A673 (cell line): ENCODE measurements around the gene CAP1. TPM values are rescaled to one million over a fixed set of nuclear protein-coding genes. Genes with fewer than 3 reads are reported as not detected.

Source experiments
- BruUV-seq: library from RNA; stranded (reverse); fragments of 400-500 nt; replicated peaks from 2 replicates; lab custom pipeline; 2021; lab: Mats Ljungman, UMichigan
- CTCF ChIA-PET: fragments of 300-600 bp; sonication (Branson Sonifier 250); formaldehyde crosslinking; loops from one replicate; lab custom pipeline; 2022; ENCODE audit warnings: antibody characterized with exemption; lab: Charles Lee
- POLR2A ChIA-PET: fragments of 300-600 bp; sonication (Branson Sonifier 250); formaldehyde crosslinking; loops from one replicate; lab custom pipeline; 2022; ENCODE audit warnings: antibody characterized with exemption; ENCODE audit not compliant: low non-redundant PET; lab: Charles Lee
- DNase-seq: peaks from one replicate; pipeline ENCODE4 v3.0.0-alpha.2; 2015; ENCODE audit warnings: low spot score
- H3K27ac ChIP-seq: fragments of 200-600 bp; sonication (generic); 2 replicates; pipeline ENCODE4 v1.5.1; 2016; ENCODE audit warnings: mixed run types, low read depth, mild to moderate bottlenecking, mixed read lengths, antibody characterized with exemption, low read length; ENCODE audit not compliant: poor library complexity, severe bottlenecking
- H3K27me3 ChIP-seq: fragments of 200-600 bp; sonication (generic); replicated peaks from 2 replicates; pipeline ENCODE4 v1.6.1; 2017; ENCODE audit warnings: mixed run types, low read depth, mild to moderate bottlenecking, mixed read lengths, antibody characterized with exemption, low read length; ENCODE audit not compliant: insufficient read depth, poor library complexity
- H3K36me3 ChIP-seq: fragments of 200-600 bp; sonication (generic); 2 replicates; pipeline ENCODE4 v1.6.1; 2016; ENCODE audit warnings: mixed run types, mild to moderate bottlenecking, mixed read lengths, antibody characterized with exemption, low read length; ENCODE audit not compliant: insufficient read depth, poor library complexity, severe bottlenecking
- H3K4me1 ChIP-seq: fragments of 200-600 bp; sonication (generic); 2 replicates; pipeline ENCODE4 v1.6.1; 2017; ENCODE audit warnings: mixed run types, mild to moderate bottlenecking, mixed read lengths, antibody characterized with exemption, low read length; ENCODE audit not compliant: insufficient read depth, poor library complexity, severe bottlenecking
- H3K4me3 ChIP-seq: fragments of 200-600 bp; sonication (generic); 2 replicates; pipeline ENCODE4 v1.5.1; 2016; ENCODE audit warnings: low read depth, mixed run types, mild to moderate bottlenecking, mixed read lengths, low read length; ENCODE audit not compliant: poor library complexity, severe bottlenecking
- H3K9me3 ChIP-seq: fragments of 200-600 bp; sonication (generic); 2 replicates; pipeline ENCODE4 v1.6.1; 2016; ENCODE audit warnings: mixed run types, low read depth, mild to moderate bottlenecking, mixed read lengths, antibody characterized with exemption, low read length; ENCODE audit not compliant: poor library complexity, severe bottlenecking
- EZH2 ChIP-seq: fragments of 200-600 bp; sonication (generic); IDR thresholded peaks from 2 replicates; pipeline ENCODE4 v1.6.1; 2017; ENCODE audit warnings: borderline replicate concordance, low read depth, mild to moderate bottlenecking, mixed read lengths, antibody characterized with exemption, low read length; ENCODE audit not compliant: poor library complexity, severe bottlenecking
- intact Hi-C: fragments of 100-400 bp; cut with micrococcal nuclease; formaldehyde crosslinking; loops from one replicate; pipeline ENCODE4 v1.10.0; 2022; ENCODE audit not compliant: unreplicated experiment
- total RNA-seq: library from RNA; stranded (reverse); gene quantifications from 2 replicates; pipeline ENCODE4 v1.2.3, GENCODE V29; 2021
- TF ChIP-seq, protein P1 (sequence below): fragments of 300-800, 200-600 bp; sonication (generic); conservative IDR thresholded peaks from 2 replicates; pipeline ENCODE4 v1.5.1; 2017; ENCODE audit warnings: low read depth, mild to moderate bottlenecking, antibody characterized with exemption, low read length, moderate library complexity, mixed read lengths

Gene CAP1
- total RNA-seq, 1 experiment from 2014 or later = 285 TPM

DNA sequence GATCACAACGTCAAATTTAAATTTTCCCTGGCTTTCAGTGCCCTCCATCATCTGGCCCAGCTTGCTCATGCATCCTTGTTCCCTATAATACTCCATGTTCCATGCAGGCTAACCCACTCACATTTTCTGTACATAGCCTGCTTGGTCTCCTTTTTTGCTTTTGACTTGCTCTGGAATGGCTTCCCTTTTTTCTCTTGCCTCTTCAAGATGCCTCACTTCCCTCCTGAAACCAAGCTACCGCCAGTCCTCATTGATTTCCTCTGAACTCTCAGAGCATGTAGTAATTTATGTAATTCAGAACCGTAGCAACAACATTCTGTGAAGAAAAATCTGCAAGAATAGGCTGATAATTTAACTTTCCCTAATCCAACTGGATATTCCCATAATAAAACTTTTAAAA lies 10.3 kb downstream of the CAP1 start:
- CTCF ChIA-PET = no interaction called here
- no peak for DNase-seq
- Histone ChIP-seq H3K9me3 (no peaks in the 10 kb centered on the region), H3K36me3 (peaks cover 4% of the 10 kb centered on the region), H3K27ac (no peak overlapping the region), H3K4me1 (peaks cover 8% of the 10 kb centered on the region), H3K27me3 (no peaks in the 10 kb centered on the region), H3K4me3 (no peak overlapping the region)
- no TSS peak for BruUV-seq
- TF ChIP-seq, protein P1, sequence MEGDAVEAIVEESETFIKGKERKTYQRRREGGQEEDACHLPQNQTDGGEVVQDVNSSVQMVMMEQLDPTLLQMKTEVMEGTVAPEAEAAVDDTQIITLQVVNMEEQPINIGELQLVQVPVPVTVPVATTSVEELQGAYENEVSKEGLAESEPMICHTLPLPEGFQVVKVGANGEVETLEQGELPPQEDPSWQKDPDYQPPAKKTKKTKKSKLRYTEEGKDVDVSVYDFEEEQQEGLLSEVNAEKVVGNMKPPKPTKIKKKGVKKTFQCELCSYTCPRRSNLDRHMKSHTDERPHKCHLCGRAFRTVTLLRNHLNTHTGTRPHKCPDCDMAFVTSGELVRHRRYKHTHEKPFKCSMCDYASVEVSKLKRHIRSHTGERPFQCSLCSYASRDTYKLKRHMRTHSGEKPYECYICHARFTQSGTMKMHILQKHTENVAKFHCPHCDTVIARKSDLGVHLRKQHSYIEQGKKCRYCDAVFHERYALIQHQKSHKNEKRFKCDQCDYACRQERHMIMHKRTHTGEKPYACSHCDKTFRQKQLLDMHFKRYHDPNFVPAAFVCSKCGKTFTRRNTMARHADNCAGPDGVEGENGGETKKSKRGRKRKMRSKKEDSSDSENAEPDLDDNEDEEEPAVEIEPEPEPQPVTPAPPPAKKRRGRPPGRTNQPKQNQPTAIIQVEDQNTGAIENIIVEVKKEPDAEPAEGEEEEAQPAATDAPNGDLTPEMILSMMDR = no peak
- TF ChIP-seq EZH2 = no peak
- intact Hi-C loops = no loop called here
- POLR2A ChIA-PET = interaction anchor here (0.6 kb wide), 1 partner anchor 10 kb away, joined by 3 read pairs; the partner anchor contains the start of gene CAP1

- DNase-seq = no peak
- Histone ChIP-seq H3K4me1 (peaks cover 10% of the 10 kb centered on the region), H3K9me3 (no peaks in the 10 kb centered on the region), H3K4me3 (no peak overlapping the region), H3K27ac (no peak overlapping the region), H3K36me3 (peaks cover 4% of the 10 kb centered on the region), H3K27me3 (no peaks in the 10 kb centered on the region)
- POLR2A ChIA-PET = no interaction called here
- TF ChIP-seq, protein P1 = no peak
- TF ChIP-seq EZH2 = no peak
- CTCF ChIA-PET = no interaction called here
- intact Hi-C loops = no loop called here
- no TSS peak for BruUV-seq
Observed at GRCh38 chr1:40053138-40053887, 12.8 kb downstream of the CAP1 start.

GRCh38 chr1:40056519-40057309 lies 16.2 kb downstream of the CAP1 start:
- BruUV-seq = no TSS peak
- H3K36me3 ChIP-seq = peaks cover 18% of the 10 kb centered on the region
- H3K27ac ChIP-seq = no peak overlapping the region
- TF ChIP-seq, protein P1 = no peak
- no peak for TF ChIP-seq EZH2
- intact Hi-C loops = no loop called here
- no peaks in the 10 kb centered on the region for H3K27me3 ChIP-seq
- H3K4me3 ChIP-seq = no peak overlapping the region
- CTCF ChIA-PET = no interaction called here
- peaks cover 30% of the 10 kb centered on the region for H3K4me1 ChIP-seq
- no peaks in the 10 kb centered on the region for H3K9me3 ChIP-seq
- no peak for DNase-seq
- POLR2A ChIA-PET = no interaction called here
